DND-41 (cell line): Measurements from ENCODE around the gene MAP4K3.

Experiments
- EZH2 ChIP-seq: IDR thresholded peaks from 3 replicates; pipeline ENCODE4 v1.6.1; 2012; ENCODE audit warnings: borderline replicate concordance, low read depth, mild to moderate bottlenecking, moderate library complexity, low read length, inconsistent platforms; ENCODE audit not compliant: severe bottlenecking
- TF ChIP-seq, protein P1 (sequence below): IDR thresholded peaks from 2 replicates; pipeline ENCODE4 v1.5.1; 2012; ENCODE audit warnings: borderline replicate concordance, low read length, moderate library complexity, mild to moderate bottlenecking; ENCODE audit not compliant: poor library complexity, severe bottlenecking; ENCODE audit errors: extremely low read depth

DNA sequence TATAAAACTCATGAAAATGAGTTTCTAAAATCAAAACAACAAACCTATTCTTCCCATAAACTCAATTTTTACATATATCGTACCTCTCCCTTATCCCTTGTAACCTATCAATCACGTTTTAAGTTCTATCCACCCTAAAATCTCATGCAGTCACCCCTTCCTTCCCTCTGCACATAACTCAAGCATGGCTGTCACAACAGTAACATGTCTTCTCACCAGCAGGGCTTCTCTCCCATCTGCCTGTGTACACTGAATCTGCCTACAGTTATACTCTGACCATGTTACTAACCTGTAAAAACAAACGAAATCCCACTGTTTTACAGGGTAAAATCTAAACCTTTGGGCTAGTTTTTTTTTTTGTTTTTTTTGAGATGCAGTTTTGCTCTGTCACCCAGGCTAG lies 68.2 kb downstream of the MAP4K3 start:
- TF ChIP-seq, protein P1, sequence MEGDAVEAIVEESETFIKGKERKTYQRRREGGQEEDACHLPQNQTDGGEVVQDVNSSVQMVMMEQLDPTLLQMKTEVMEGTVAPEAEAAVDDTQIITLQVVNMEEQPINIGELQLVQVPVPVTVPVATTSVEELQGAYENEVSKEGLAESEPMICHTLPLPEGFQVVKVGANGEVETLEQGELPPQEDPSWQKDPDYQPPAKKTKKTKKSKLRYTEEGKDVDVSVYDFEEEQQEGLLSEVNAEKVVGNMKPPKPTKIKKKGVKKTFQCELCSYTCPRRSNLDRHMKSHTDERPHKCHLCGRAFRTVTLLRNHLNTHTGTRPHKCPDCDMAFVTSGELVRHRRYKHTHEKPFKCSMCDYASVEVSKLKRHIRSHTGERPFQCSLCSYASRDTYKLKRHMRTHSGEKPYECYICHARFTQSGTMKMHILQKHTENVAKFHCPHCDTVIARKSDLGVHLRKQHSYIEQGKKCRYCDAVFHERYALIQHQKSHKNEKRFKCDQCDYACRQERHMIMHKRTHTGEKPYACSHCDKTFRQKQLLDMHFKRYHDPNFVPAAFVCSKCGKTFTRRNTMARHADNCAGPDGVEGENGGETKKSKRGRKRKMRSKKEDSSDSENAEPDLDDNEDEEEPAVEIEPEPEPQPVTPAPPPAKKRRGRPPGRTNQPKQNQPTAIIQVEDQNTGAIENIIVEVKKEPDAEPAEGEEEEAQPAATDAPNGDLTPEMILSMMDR: peak; percentile 8
- no peak for TF ChIP-seq EZH2
